ENCODE measurements around the gene TSSK3.

The TSSK3 gene

GRCh38 chr1:32405672-32406467, 43.5 kb downstream of the TSSK3 start:
- no peak for DNase-seq

GRCh38 chr1:32406629-32407111, 44.3 kb downstream of the TSSK3 start:
- DNase-seq: no peak

GRCh38 chr1:32411261-32411660, 48.9 kb downstream of the TSSK3 start:
- DNase-seq: no peak

GRCh38 chr1:32413507-32414185, 51.3 kb downstream of the TSSK3 start:
- DNase-seq: peak; percentile 60
